Pons (tissue), 1 donor: ENCODE results near the gene NUP43.
"Not testable (repeated sequence)": the region's sequence is repeated elsewhere in the genome, so short reads cannot be mapped to it uniquely, and the experiment has no call there.

Experiments
- DNase-seq: peaks from one replicate; pipeline ENCODE4 v3.0.0-alpha.2; 2016; ENCODE audit warnings: low spot score

The NUP43 gene

DNA sequence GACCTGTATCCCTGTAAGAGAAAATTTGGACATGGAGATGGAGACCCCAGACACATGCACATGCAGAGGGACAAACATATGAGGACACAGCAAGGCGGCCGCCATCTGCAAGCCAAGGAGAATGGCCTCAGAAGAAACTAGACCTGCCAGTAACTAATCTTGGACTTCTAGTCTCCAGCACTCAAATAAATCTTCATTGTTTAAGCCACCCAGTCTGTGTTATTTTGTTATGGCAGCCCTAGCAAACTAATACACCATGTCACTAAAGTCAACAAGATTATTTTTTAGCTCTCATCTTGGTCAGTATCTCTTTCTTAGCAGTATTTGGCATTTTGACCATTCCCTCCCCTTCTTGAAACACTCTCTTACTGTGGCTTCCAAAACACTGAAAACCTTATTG, 55.1 kb downstream of the NUP43 start:
- no peak for DNase-seq

DNA sequence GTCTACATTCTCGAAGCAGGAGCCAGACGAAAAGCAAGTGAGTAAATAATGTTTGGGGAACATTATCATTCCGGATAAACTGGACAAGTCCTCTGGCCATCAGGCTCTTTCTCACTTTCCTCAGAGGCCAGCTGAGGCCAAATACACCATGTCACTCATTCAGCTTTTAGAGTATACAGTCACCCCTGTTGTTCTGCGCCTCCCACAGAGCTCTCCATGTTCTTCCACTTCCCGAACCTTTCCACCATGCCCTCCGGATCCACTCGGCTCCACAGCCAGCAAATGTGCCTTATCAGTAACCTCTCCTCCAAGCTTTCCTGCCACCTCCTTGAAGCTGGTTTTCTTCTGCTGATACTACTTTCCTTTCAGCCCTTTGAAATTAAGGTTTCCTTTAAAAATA, 60.1 kb downstream of the NUP43 start:
- no peak for DNase-seq

DNA sequence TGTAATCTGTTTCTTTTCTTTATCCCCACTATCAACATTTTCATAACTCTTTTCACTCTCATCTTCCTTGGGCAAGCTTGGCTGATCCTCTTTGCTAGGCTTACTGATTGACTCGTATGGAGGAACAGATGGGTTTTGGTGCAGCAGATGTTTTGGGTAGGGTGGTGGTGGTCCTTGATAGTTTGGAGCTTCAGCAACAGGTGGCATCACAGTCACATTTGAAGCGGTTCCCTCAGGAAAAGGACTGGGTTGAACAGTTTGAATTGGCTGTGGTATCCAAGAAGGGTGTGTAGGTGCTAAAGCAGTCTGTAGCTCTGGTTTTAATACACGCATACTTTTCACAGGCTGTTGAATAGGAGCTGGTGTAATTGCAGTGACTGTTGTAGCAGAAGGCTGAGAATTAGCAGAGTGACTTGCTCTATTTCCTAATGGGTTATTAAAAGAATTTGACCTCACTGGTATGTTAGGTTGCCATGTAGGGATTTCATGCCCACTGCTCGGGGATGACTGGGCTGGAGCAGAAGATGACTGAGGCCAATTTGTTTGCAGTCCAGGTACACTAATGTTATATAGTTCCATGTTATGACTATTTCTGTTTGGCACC, 63.0 kb downstream of the NUP43 start:
- no peak for DNase-seq

DNA sequence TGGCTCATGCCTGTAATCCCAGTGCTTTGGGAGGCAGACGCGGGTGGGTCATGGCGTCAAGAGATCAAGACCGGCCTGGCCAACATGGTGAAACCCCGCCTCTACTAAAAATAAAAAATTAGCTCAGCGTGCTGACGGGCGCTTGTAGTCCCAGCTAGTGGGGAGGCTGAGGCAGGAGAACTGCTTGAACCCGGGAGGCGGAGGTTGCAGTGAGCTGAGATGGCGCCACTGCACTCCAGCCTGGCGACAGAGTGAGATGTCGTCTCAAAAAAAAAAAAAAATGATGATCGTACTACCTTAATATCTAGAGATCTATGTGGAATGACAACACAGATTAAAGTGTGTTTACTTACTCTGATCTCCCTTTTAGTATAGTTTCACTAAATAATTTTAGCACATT, 64.5 kb downstream of the NUP43 start:
- DNase-seq = not testable (repeated sequence)

DNA sequence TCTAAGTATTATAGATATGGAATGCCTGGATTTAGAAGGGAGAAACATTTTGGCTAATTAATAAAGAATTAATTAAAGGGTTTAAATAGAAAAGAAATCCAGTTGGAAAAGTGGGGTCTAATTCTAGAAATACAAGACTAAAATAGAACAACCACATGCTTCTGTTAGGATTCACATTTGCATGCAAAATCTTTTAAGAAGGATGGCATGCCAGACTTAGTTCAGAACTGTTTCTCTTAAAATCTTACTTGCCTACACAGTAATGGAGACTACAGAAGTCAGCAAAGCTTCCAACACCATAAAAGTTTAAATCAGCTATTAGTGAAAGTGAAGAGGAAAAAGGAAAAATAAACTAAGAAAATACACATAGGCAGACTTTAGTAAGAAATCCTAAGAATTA, 65.1 kb downstream of the NUP43 start:
- no peak for DNase-seq

DNA sequence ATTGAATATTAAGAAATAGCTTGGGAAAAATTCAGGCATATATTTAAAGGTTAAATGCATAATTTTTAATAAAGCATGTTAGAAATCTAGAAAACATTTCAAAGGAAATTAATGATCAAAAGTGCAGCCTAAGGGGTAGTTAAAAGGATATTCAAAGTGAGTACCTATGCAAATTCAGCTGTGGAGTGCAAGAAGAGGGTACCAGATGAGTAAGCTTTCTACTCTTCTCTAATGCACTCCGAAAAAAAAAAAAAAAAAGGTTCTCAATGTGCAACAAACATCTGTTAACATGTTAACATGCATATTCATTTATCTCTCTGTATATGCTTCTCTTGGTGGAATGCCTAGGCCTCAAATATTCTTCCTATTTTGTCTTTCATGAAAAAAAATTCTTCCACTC, 65.8 kb downstream of the NUP43 start:
- DNase-seq = no peak
